ENCODE results near the gene C3AR1.
A peak's percentile ranks its signal among the peaks of the same experiment; 100 is the strongest.

The C3AR1 gene

GRCh38 chr12:8030189-8030588 is 36.0 kb downstream of the C3AR1 start:
- Histone ChIP-seq H3K27ac (replicated peaks) (no peak overlapping the region), H3K27me3 (ENCODE audit: insufficient read depth, poor library complexity, severe bottlenecking) (no peaks in the 10 kb centered on the region), H3K4me3 (replicated peaks; ENCODE audit: insufficient read depth, low read length) (no peak overlapping the region)
- no peak for DNase-seq (ENCODE audit: low read depth in 1 of 2, low spot score in 1 of 2)
- TF ChIP-seq POLR2AphosphoS5 (IDR thresholded peaks at IDR 0.05; ENCODE audit: low read depth): no peak

- Histone ChIP-seq H3K27me3 (ENCODE audit: insufficient read depth, poor library complexity, severe bottlenecking) (no peaks in the 10 kb centered on the region), H3K27ac (replicated peaks) (no peak overlapping the region), H3K4me3 (replicated peaks; ENCODE audit: insufficient read depth, low read length) (no peak overlapping the region)
- DNase-seq (ENCODE audit: low read depth in 1 of 2, low spot score in 1 of 2): no peak
- TF ChIP-seq REST (IDR thresholded peaks at IDR 0.05; ENCODE audit: insufficient replicate concordance, low read depth): no peak
- no peak for TF ChIP-seq GABPA (IDR thresholded peaks at IDR 0.05; ENCODE audit: low read depth)
- no peak for TF ChIP-seq CTCF (IDR thresholded peaks at IDR 0.05; ENCODE audit: insufficient read depth, low read length)
- no peak for TF ChIP-seq SPI1 (IDR thresholded peaks at IDR 0.05; ENCODE audit: borderline replicate concordance, low read depth)
- TF ChIP-seq POLR2AphosphoS5 (IDR thresholded peaks at IDR 0.05; ENCODE audit: low read depth): no peak
Measured at GRCh38 chr12:8028267-8028666, 37.9 kb downstream of the C3AR1 start.

GRCh38 chr12:8027856-8028255 is 38.3 kb downstream of the C3AR1 start:
- H3K27me3 ChIP-seq (ENCODE audit: insufficient read depth, poor library complexity, severe bottlenecking): no peaks in the 10 kb centered on the region
- H3K27ac ChIP-seq (replicated peaks): no peak overlapping the region
- no peak overlapping the region for H3K4me3 ChIP-seq (replicated peaks; ENCODE audit: insufficient read depth, low read length)
- TF ChIP-seq REST (IDR thresholded peaks at IDR 0.05; ENCODE audit: insufficient replicate concordance, low read depth) (no peak), POLR2AphosphoS5 (IDR thresholded peaks at IDR 0.05; ENCODE audit: low read depth) (no peak)
- DNase-seq (ENCODE audit: low read depth in 1 of 2, low spot score in 1 of 2): no peak

- H3K27ac ChIP-seq (replicated peaks): peak overlapping the region; percentile 92
- TF ChIP-seq SPI1 (IDR thresholded peaks at IDR 0.05; ENCODE audit: borderline replicate concordance, low read depth): peak; percentile 92
- TF ChIP-seq POLR2AphosphoS5 (IDR thresholded peaks at IDR 0.05; ENCODE audit: low read depth): peak; percentile 60; the same call in 1 of the 2 replicates
- no peak for TF ChIP-seq CTCF (IDR thresholded peaks at IDR 0.05; ENCODE audit: insufficient read depth, low read length)
- no peak for TF ChIP-seq REST (IDR thresholded peaks at IDR 0.05; ENCODE audit: insufficient replicate concordance, low read depth)
- TF ChIP-seq GABPA (IDR thresholded peaks at IDR 0.05; ENCODE audit: low read depth): 0 out of 2 replicates have a peak, but pooled peaks have one; percentile 50
- DNase-seq (ENCODE audit: low read depth in 1 of 2, low spot score in 1 of 2): peak; percentile 93 to 99
Measured at GRCh38 chr12:8026291-8026900, 39.8 kb downstream of the C3AR1 start.

More at GRCh38 chr12:8026291-8026900, 39.8 kb downstream of the C3AR1 start:
- Histone ChIP-seq H3K4me3 (replicated peaks; ENCODE audit: insufficient read depth, low read length) (peak overlapping the region; percentile 51), H3K27me3 (ENCODE audit: insufficient read depth, poor library complexity, severe bottlenecking) (no peaks in the 10 kb centered on the region)
